PC-9 (cell line): ENCODE results near the gene TMEM132E.

Source experiments
- CTCF ChIP-seq: fragments of 200-600 bp; sonication (generic); conservative IDR thresholded peaks from 2 replicates; pipeline ENCODE4 v1.6.1; 2017; ENCODE audit warnings: mixed run types, antibody characterized with exemption, mild to moderate bottlenecking, moderate library complexity
- EZH2 ChIP-seq: fragments of 200-600 bp; sonication (generic); IDR thresholded peaks from 2 replicates; pipeline ENCODE4 v1.8.0; 2017; ENCODE audit warnings: antibody characterized with exemption, low read depth

GRCh38 chr17:34570506-34570905 is 8.9 kb upstream of the TMEM132E start:
- TF ChIP-seq CTCF: no peak
- no peak for TF ChIP-seq EZH2
